Mucosa of rectum (tissue), 2 donors: ENCODE measurements around the gene POLRMT.
"Not testable (repeated sequence)": the region's sequence is repeated elsewhere in the genome, so short reads cannot be mapped to it uniquely, and the experiment has no call there.

ENCODE experiments used
- H3K27ac ChIP-seq, 2 donors: one replicate each; pipeline ENCODE4 v1.7.0; 2013; ENCODE audit warnings: inconsistent platforms in 2 of 2, low read depth in 2 of 2, low read length in 2 of 2
- H3K27me3 ChIP-seq, 2 donors: one replicate each; pipeline ENCODE4 v1.7.0; 2013; ENCODE audit warnings: low read length in 2 of 2; ENCODE audit not compliant: control insufficient read depth in 2 of 2, insufficient read depth in 2 of 2
- H3K36me3 ChIP-seq, 2 donors: one replicate each; pipeline ENCODE4 v1.7.0; 2013; ENCODE audit warnings: low read length in 2 of 2; ENCODE audit not compliant: control insufficient read depth in 2 of 2, insufficient read depth in 2 of 2
- H3K4me1 ChIP-seq, 2 donors: one replicate each; pipeline ENCODE4 v1.7.0; 2013; ENCODE audit warnings: low read length in 2 of 2, mild to moderate bottlenecking in 1 of 2; ENCODE audit not compliant: control insufficient read depth in 2 of 2, insufficient read depth in 2 of 2
- H3K4me3 ChIP-seq, 2 donors: one replicate each; pipeline ENCODE4 v1.7.0; 2013; ENCODE audit warnings: low read length in 2 of 2
- H3K9ac ChIP-seq, 2 donors: one replicate each; pipeline ENCODE4 v1.7.0; 2013; ENCODE audit warnings: low read length in 2 of 2, low read depth in 1 of 2, mild to moderate bottlenecking in 1 of 2
- H3K9me3 ChIP-seq, 2 donors: one replicate each; pipeline ENCODE4 v1.7.0; 2013; ENCODE audit warnings: low read length in 2 of 2; ENCODE audit not compliant: control insufficient read depth in 2 of 2
- donor health status: healthy.
- donor health status: Normal muscosa, but diverticular disease.

POLRMT gene

GRCh38 chr19:610071-610800 lies 23.1 kb downstream of the POLRMT start:
- peaks cover 0 to 2% of the 10 kb centered on the region in 2 donors for H3K4me1 ChIP-seq
- no peaks in the 10 kb centered on the region for H3K36me3 ChIP-seq
- peak overlapping the region; percentile 1 to 60 for H3K4me3 ChIP-seq
- no peaks in the 10 kb centered on the region for H3K9me3 ChIP-seq
- H3K27ac ChIP-seq = peak overlapping the region; percentile 29 to 58
- H3K9ac ChIP-seq = peak overlapping the region in 1 of 2 donors; percentile 63
- H3K27me3 ChIP-seq = peaks cover 0 to 10% of the 10 kb centered on the region in 2 donors

- Histone ChIP-seq H3K4me1 (peaks cover 0 to 2% of the 10 kb centered on the region in 2 donors), H3K27ac (no peak overlapping the region), H3K9me3 (no peaks in the 10 kb centered on the region), H3K27me3 (peaks cover 0 to 10% of the 10 kb centered on the region in 2 donors), H3K9ac (no peak overlapping the region), H3K36me3 (no peaks in the 10 kb centered on the region), H3K4me3 (no peak overlapping the region)
Observed at GRCh38 chr19:609004-609346, 24.4 kb downstream of the POLRMT start.

GRCh38 chr19:608155-609003 lies 25.0 kb downstream of the POLRMT start:
- H3K27ac ChIP-seq = no peak overlapping the region
- H3K27me3 ChIP-seq = peaks cover 0 to 10% of the 10 kb centered on the region in 2 donors
- H3K4me1 ChIP-seq = peaks cover 0 to 2% of the 10 kb centered on the region in 2 donors
- H3K36me3 ChIP-seq = no peaks in the 10 kb centered on the region
- no peaks in the 10 kb centered on the region for H3K9me3 ChIP-seq
- H3K9ac ChIP-seq = no peak overlapping the region
- no peak overlapping the region for H3K4me3 ChIP-seq

GRCh38 chr19:607301-608154 lies 25.8 kb downstream of the POLRMT start:
- no peaks in the 10 kb centered on the region for H3K36me3 ChIP-seq
- no peak overlapping the region for H3K4me3 ChIP-seq
- peaks cover 0 to 10% of the 10 kb centered on the region in 2 donors for H3K27me3 ChIP-seq
- no peak overlapping the region for H3K27ac ChIP-seq
- H3K9ac ChIP-seq = no peak overlapping the region
- H3K9me3 ChIP-seq = no peaks in the 10 kb centered on the region
- peaks cover 0 to 2% of the 10 kb centered on the region in 2 donors for H3K4me1 ChIP-seq

GRCh38 chr19:605061-605971 lies 28.0 kb downstream of the POLRMT start:
- H3K9me3 ChIP-seq, H3K4me1 ChIP-seq, H3K9ac ChIP-seq, H3K27me3 ChIP-seq, H3K27ac ChIP-seq, H3K4me3 ChIP-seq, H3K36me3 ChIP-seq: not testable (repeated sequence)

GRCh38 chr19:604355-604754 lies 29.0 kb downstream of the POLRMT start:
- Histone ChIP-seq H3K27me3 (no peaks in the 10 kb centered on the region), H3K36me3 (no peaks in the 10 kb centered on the region), H3K9me3 (no peaks in the 10 kb centered on the region), H3K4me1 (no peaks in the 10 kb centered on the region), H3K27ac (no peak overlapping the region), H3K4me3 (no peak overlapping the region), H3K9ac (no peak overlapping the region)

- H3K27ac ChIP-seq, H3K27me3 ChIP-seq, H3K9me3 ChIP-seq: not testable (repeated sequence)
Observed at GRCh38 chr19:603779-604178, 29.6 kb downstream of the POLRMT start.

GRCh38 chr19:603302-603639 lies 30.1 kb downstream of the POLRMT start:
- H3K4me3 ChIP-seq, H3K27me3 ChIP-seq, H3K27ac ChIP-seq, H3K9me3 ChIP-seq, H3K9ac ChIP-seq, H3K4me1 ChIP-seq, H3K36me3 ChIP-seq: not testable (repeated sequence)

More at GRCh38 chr19:603779-604178, 29.6 kb downstream of the POLRMT start:
- H3K36me3 ChIP-seq, H3K4me3 ChIP-seq, H3K9ac ChIP-seq, H3K4me1 ChIP-seq: not testable (repeated sequence)

GRCh38 chr19:602391-603301 lies 30.7 kb downstream of the POLRMT start:
- no peak overlapping the region for H3K27ac ChIP-seq

More at GRCh38 chr19:602391-603301, 30.7 kb downstream of the POLRMT start:
- no peaks in the 10 kb centered on the region for H3K27me3 ChIP-seq
- H3K36me3 ChIP-seq = no peaks in the 10 kb centered on the region
- no peaks in the 10 kb centered on the region for H3K9me3 ChIP-seq
- H3K4me3 ChIP-seq = no peak overlapping the region
- H3K9ac ChIP-seq = no peak overlapping the region
- H3K4me1 ChIP-seq = no peaks in the 10 kb centered on the region
